Fibroblast of skin of back (primary cell): ENCODE results near the gene TP53I3. TPM values are rescaled to one million over a fixed set of nuclear protein-coding genes. Genes with fewer than 3 reads are reported as not detected.
"Not testable (repeated sequence)": the region's sequence is repeated elsewhere in the genome, so short reads cannot be mapped to it uniquely, and the experiment has no call there.

ENCODE experiments used
- DNase-seq: peaks from one replicate; pipeline ENCODE4 v3.0.0-alpha.2; 2013
- polyA plus RNA-seq, 2 experiments: library from polyadenylated mRNA; unstranded; fragments of 120-200 nt; gene quantifications; one replicate each; pipeline ENCODE4 v1.2.1, GENCODE V29; 2013; ENCODE audit not compliant: insufficient read length in 2 of 2

The TP53I3 gene, protein sequence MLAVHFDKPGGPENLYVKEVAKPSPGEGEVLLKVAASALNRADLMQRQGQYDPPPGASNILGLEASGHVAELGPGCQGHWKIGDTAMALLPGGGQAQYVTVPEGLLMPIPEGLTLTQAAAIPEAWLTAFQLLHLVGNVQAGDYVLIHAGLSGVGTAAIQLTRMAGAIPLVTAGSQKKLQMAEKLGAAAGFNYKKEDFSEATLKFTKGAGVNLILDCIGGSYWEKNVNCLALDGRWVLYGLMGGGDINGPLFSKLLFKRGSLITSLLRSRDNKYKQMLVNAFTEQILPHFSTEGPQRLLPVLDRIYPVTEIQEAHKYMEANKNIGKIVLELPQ
- polyA plus RNA-seq (2013, experiment 1 of 2; ENCODE audit: insufficient read length), result 40.9 TPM
- polyA plus RNA-seq (2013, experiment 2 of 2; ENCODE audit: insufficient read length), result 32.8 TPM

GRCh38 chr2:24084386-24085199, at the start of gene TP53I3:
TSS of gene TP53I3 (minus strand) at chr2:24084834. CDS start at chr2:24084326, 508 bp downstream.
- peak; percentile 89 for DNase-seq

DNA sequence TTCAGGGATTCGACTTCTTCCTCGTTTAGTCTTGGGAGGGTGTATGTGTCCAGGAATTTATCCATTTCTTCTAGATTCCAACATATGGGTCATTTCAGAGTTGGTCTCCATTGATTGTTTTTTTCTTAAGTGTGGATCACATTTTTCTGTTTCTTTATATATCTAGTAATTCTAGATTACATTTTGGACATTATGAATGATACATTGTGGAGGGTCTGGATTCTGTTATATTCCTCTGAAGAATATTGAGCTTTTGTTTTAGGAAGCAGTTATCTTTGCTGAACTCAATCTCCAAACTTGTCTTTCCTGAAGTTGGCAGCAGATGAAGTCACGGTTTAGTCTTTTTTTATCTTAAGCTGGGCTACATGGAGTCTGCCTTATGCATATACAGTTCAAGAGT, 47.9 kb upstream of the TP53I3 start:
- DNase-seq, result no peak

DNA sequence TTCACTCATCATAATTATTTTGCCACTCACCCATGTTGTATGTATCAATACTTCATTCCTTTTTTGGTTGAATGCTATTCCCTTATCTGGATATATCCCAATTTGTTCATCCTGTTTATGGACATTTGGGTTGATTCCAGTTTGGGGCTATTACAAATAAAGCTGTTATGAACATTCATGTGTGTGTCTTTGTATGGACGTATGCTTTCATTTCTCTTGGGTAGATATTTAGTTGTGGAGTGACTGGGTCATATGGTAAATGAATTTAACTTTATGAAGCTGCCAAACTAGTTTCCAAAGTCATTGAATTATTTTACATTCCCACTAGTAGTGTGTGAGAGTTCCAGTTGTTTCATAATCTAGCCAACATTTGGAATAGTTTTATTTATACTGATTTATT, 41.3 kb upstream of the TP53I3 start:
- DNase-seq, result no peak

DNA sequence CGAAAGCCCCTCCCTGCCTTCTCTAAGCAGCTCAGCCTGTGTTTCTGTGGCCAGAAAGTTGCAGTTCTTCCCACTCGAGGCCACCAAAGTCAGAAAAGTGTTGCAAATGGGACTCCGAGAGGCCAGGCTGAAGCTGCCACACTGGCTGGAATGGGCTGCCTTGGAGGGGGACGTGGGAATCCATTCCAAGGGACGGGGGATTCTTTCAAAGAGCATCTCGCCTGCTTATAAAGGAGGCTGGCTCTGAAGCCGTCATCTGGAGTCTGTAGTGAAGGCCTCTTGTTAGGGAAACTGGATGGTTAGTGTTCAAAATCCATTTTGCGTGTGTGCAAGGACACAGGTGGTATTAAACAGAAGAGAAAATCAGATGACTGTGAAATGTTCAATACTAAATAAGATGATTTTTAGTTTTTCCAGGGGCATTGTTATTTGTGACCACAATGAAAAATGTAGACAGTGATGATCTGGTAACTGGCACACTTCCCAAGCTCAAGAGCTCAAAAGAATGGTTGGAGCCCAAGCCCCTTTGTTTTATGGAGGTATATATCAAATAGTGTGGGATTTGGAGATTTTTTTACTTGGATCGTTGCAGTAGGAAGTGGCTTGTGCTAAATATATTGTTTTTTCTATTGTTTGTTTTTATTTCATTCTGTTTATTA, 39.4 kb upstream of the TP53I3 start:
- DNase-seq, result peak; percentile 46

DNA sequence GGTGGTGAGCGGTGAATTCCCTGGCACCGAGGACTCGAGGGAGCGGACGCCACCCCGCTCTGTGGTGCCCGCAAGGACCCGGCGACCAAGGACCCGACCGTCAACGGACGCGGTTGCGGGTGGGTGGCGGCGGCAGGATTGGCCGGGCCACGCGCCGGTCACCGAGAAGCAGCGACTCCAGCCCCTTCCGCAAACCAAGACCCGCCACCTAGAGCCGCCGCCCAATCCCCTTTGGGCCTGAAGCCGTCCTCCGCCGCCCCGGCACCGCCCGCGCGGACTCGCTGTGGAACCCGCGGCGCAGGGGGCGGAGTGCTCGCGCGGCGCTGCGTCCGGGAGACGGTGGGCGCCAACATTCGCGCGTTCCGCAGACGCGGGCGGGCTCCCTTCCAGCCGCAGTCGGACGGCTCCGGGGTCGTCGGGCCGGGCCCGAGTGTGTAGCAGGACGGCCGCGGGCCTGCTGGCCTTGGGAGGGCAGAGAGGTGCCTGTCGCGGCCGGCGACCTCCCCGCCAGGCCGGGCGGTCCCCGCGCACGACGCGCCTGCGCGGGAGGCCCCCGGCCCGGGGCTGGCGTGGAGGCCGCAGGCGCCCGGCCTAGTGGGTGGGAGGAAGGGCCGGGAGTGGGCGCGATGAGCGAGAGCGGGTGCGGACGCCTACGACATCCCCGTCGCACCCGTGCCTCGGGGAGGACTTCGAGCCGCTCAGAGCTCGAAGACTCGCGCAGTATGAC, 38.7 kb upstream of the TP53I3 start, which contains the start of the genes FAM228B and PFN4:
Gene FAM228B, plus strand, starts transcription at position 275 of the 727 bp plus-strand sequence. CDS start 893 bp downstream, outside the sequence.
Gene PFN4, minus strand, starts transcription at position 140 of the 727 bp plus-strand sequence. CDS start 799 bp downstream, outside the sequence.
- DNase-seq, result peak; percentile 87

GRCh38 chr2:24122366-24123194, 37.9 kb upstream of the TP53I3 start:
- DNase-seq, result no peak

- no peak for DNase-seq
These were observed 36.8 kb upstream of the TP53I3 start for GRCh38 chr2:24121469-24121868.

- no peak for DNase-seq
These were observed 36.4 kb upstream of the TP53I3 start for GRCh38 chr2:24121066-24121465.

DNA sequence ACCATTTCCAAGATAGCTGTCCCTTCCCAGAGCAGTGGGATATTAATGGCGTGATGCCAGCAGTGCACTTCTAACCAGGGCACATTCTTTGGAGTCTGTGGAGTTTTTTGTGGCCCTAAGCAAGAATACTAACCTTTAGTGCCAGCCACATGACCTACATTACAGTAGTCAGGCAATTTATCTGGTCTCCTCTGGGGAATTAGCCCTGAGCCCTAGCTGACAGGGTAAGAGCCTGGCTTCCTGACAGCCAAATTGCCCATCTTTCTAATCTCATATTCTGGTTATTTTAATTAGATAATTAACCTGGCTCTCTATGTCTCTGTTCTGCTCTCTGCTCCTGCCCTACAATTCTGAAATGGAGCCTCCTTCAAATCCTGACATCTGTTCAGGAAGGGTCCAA, 33.3 kb upstream of the TP53I3 start:
- no peak for DNase-seq

DNA sequence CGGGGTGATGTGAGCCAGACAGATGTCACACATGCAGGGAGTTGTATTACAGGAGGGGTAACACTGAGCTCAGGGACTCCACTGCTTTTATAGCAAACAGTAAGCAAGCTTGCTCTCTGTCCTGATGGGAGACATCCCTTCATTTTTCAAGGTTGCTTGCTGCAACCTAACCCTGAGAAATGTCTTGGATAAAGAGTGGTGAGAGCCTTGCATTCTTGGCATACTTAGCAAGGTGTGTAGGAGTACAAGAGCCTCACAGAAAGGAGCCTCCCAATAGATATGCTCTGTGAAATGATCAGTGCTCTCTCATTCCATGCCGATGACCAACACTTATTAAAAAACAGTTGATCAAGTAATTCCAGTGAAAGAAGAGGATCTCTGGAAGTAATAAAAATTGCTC, 30.4 kb upstream of the TP53I3 start:
- no peak for DNase-seq

- DNase-seq, result peak; percentile 29
These were observed 26.8 kb upstream of the TP53I3 start for GRCh38 chr2:24111407-24111901.

GRCh38 chr2:24110660-24111303, 26.1 kb upstream of the TP53I3 start:
- DNase-seq, result no peak

DNA sequence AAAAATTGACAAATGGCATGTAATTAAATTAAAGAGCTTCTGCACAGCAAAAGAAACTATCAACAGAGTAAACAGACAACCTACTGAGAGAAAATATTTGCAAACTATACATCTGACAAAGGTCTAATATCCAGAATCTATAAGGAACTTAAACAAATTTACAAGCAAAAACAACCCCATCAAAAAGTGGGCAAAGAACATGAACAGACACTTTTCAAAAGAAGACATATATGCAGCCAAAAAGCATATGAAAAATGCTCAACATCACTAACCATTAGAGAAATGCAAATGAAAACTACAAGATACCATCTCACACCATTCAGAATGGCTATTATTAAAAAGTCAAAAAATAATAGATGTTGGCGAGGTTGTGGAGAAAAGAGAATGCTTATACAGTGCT, 24.8 kb upstream of the TP53I3 start:
- not testable (repeated sequence) for DNase-seq

DNA sequence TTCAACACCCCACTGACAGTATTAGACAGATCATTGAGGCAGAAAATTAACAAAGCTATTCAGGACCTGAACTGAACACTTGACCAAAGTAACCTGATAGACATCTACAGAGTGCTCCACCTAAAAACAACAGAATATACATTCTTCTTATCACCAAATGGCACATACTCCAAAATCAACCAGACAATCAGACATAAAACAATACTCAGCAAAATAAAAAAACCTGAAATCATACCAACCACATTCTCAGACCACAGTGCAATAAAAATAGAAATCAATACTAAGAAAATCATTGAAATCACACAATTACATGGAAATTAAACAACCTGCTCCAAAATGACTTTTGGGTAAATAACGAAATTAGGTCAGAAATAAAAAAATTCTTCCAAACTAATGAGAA, 22.7 kb upstream of the TP53I3 start:
- no peak for DNase-seq

- no peak for DNase-seq
These were observed 22.2 kb upstream of the TP53I3 start for GRCh38 chr2:24106786-24107185.

DNA sequence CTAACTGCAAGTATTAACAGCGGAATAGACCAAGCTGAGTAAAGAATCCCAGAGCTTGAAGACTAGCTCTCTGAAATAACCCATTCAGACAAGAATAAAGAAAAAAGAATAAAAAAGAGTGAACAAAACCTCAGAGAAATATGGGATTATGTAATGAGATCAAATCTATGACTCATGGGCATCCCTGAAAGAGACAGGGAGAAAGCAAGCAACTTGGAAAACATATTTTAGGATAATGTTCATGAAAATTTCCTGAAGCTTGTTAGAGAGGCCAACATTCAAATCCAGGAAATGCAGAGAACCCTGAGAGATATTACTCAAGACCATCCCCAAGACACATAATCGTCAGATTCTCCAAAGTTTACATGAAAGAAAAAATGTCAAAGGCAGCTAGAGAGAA, 21.2 kb upstream of the TP53I3 start:
- no peak for DNase-seq

DNA sequence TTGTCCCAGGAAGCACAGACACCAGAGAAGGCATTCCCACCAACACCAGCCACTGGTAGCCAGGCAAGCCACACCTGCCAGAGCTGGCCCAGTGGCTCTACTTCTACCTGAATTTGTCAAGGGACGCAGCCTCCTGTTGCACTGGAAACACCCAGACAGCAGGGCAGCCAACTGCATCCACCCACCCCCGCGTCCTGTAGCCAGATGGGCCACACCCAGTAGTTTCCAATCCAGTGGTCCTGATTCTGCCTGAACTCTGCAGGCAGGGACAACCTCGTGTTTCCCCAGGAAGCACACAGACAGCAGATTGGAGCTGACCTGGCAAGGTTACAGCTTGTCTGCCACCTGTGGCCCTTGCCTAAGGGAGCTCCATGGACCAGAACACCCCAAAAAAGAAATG, 20.3 kb upstream of the TP53I3 start:
- no peak for DNase-seq

DNA sequence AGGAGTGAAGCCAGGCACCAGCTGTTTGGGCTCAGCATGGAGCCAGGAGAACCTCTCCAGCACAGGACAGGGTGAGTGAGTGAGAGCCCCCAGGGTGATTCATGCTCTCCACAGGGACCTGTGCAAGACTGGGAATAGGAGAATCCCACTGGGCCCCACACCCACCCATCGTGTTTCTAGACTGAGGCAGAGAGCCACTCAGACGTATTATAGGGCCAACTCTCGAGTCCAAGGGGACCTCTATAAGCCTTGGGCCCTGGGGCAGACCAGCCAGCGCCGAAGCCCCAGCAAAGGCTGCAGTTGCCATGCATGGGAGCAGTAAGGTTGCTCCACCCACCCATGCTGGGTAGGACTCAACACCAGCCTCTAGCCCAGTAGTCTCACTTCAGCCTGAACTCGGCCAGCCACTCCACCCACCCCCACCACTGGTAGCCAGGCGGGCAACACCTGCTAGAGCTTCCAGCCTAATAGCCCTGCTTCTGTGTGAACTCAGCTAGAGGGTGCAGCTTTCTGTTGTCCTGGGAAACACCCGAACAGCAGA, 19.5 kb upstream of the TP53I3 start:
- DNase-seq, result no peak

DNA sequence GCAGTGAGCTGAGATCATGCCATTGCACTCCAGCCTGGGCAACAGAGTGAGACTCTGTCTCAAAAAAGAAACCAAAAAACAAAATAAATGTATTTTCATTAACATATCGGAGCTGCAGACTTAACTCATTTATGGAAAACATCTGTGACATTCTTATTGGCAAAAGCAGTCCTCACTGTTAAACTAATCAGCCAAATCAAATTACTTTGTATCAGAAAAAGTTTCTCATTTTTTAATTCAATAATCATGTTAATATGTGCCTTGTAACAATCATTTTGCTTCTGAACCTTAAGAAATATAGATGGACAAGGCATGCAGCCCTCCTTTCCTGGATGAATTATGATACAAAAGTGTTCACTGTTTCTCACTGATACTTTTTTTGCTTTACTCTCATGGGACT, 18.0 kb upstream of the TP53I3 start:
- no peak for DNase-seq

GRCh38 chr2:24101992-24102391, 17.4 kb upstream of the TP53I3 start:
- DNase-seq, result no peak
